ENCODE data around the gene GNA15.

Gene GNA15

DNA sequence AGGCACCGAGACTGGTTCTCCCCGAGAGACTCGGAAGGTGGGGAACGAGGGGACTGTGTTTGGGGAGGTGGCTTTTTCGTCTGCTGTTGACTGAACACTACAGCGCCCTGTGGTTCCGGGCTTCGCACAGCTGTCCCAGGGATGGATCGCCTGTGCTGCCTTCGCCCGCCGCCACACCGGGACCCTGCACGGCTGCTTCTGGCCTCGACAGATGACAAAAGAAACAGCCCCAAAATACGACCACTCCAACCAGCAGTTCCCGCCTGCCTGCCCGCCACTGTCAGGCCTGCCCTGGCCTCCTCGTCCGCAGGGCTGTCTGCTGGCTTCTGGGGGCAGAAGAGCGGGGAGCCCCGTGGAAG, 13.3 kb upstream of the GNA15 start:
- no peak for DNase-seq

DNA sequence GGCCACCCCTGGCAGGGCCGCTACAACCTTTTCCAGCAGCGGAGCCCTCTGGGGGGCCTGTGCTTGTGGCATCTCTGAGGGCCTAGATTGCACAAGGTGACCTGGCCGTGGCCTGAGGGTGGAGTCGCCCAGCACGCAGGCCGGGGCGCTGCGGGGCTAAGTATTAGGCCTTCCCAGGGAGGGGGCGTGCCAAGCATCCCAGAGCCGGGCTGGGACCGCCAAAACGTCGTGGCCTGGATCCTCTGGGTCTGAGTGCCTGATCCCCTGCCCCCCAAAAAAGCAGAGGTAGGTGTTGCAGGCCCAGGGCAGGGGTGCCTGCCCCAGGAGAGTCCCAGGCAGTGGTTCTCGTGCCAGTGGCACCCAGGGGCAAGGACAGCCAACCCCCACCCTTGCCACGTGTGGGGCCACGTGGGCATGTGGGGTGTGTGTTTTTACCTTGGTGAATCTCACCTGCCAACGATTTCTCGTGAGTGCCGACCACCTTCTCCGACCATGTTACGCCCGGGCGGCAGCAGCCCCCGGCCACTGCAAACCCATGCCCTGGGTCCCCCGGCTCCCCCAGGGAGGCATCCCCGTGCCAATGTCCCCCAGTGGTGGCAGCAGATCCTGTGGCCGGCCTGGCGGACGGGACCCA, 12.6 kb upstream of the GNA15 start:
- no peak for DNase-seq

DNA sequence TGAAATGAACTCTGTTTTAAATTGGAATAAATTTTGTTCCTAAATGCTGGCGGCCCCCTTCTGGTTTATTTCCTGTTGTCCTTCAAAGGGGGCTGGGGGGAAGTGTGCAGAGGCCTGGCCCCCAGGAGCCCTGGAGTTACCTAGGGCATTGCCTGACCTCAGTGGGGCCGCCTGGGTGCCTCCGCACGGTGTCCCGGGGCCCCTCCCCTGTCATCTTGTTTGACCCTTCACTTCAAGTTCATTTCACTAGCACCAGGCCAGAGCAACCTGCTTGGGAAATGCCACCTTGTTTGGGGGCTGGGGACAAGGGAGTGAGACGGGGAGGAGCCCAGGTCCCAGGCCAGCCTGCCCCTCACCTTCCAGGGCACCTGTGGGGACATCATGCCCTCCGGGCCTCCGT, 11.9 kb upstream of the GNA15 start:
- DNase-seq = no peak

DNA sequence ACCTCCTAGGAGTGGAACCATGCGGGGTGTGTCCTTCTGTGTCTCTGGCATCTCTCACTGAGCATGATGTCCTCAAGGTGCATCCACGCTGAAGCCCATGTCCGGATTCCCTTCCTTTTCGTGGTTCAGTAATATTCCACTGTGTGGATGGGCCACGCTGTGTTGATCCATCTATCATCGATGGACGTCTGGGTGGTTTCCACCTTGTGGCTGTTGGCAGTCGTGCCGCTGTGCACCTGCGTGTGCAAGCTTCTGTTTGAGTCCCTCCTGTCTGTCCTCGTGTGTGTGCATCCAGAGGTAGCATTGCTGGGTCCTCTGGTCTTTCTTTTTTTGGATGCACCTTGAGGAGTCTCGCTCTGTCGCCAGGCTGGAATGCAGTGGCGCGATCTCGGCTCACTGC, 11.2 kb upstream of the GNA15 start:
- no peak for DNase-seq

DNA sequence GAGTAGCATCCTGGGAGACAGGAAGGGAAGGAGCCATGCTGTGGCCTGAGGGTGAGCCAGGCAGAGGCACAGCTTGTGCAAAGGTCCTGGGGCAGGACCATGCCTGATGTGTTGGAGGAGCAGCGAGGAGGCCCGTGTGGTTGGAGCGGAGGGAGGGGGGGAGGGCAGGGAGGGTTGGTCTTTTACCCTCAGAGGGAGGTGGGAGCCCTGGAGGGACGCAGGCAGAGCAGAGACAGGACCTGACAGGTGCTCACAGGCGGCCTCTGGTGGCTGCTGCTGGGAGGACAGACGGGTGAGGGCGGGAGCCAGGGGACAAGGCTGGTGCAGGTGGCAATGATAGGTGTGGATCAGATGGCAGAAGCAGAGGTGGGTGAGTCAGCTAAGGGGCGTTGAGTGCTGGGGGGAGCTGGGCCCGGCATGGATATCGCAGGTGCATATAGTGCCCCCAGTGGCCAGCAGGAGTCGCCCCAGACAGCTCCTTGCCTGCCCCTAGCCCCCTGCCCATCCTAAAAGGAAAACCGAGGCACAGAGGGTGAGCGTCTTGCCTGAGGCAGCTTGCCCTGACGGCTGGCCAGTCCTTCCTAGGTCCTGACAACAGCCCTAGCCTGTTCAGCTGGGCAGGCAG, 9.8 kb upstream of the GNA15 start:
- peak; percentile 90 for DNase-seq

DNA sequence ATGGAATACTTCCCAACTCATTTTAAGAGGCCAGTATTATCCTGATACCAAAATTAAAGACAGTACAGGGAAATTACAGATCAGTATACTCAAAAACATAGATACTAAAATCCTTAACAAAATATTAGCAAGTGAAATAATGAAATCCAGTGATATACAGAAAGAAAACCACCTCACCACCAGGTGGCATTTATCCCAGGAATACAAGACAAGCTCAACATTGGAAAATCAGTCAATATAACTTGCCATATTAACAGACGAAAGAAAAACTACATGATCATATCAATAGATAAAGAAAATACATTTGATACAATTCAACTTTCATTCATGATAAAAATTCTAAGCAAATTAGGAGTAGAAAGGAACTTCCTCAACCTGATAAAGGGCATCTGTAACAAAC, 6.7 kb upstream of the GNA15 start:
- DNase-seq = no peak

DNA sequence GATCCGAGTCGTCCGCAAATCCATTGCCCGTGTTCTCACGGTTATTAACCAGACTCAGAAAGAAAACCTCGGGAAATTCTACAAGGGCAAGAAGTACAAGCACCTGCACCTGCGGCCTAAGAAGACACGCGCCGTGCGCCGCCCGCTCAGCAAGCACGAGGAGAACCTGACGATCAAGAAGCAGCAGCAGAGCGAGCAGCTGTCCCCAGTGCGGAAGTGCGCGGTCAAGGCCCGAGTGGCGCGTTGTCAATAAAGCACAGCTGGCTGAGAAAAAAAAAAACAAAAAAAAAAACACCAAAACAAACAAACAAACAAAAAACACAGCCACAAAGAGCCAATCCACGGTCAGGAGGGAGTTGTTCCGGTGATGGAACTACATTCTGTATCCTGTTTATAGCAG, 4.7 kb upstream of the GNA15 start:
- DNase-seq = no peak

DNA sequence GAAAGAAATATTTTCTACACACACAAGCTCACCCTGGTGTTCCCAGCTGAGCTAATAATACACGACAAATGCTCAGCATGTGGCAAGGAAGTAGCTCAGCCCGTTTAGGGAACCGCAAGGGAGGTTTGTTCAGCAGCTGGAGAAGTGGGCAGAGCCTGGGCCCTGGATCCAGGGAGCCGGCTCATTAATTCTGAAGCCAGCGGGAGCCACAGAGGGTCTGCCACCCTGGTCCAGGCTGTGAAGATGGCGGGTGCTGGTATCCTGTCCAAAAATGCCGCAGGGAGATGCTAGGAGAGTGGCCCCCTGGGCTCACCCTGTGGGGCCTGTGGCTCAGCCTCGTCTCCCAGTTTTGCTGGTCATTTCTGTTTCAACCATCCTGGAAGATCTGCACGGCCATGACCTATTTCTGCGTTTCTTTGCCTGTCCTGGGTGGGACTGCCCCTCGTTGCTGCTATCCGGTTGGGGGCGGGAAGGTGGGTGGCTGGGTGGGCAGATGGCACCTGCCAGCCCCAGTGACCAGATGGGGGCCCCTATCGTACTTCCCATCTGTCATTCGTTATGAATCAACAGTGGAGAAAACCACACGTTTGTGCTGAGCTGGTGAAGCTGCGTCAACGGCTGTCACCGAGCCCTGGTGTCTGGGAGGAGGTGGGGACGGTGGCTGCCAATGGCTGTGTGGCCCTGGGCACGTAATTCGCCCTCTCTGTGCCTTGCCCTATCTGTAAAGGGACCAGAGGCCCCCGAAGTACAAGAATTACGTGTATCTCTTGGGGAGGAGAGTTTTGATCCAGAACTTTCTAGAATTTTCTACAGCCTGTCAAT, 2.7 kb upstream of the GNA15 start:
- peak; percentile 83 for DNase-seq

DNA sequence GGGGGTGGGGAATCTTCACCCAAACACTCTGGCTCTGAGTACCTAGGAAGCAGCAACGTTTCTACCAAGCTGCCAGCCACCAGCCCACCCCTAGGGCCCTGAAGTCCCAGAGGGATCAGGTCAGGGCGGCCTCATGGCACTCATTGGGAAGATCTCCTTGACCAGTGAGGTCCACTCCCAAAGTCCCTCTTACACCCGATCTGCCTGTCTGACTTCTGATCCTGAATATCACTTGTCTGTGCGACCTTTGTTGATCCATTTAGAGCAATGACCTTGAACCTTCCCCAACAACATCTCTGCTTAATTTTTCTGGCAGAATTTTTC, 2.1 kb upstream of the GNA15 start:
- no peak for DNase-seq

DNA sequence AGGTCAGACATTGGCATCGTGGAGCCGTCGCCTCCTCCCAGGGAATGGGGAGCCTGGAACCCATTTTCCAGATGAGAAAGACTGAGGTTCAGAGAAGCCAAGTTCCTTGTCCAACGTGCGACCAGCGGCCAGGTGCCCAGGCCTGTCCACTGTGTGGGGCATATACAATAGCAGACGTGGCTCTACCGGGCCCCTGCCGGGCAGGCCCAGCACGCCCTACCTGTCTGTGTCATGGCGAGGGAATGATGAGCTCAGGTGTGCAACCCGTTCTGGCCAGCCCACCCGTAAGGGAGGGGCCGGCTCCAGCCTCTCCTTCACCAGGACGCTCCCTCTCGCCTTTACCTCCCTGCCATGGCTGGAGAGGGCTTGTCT, 837 bp downstream of the GNA15 start:
- no peak for DNase-seq

DNA sequence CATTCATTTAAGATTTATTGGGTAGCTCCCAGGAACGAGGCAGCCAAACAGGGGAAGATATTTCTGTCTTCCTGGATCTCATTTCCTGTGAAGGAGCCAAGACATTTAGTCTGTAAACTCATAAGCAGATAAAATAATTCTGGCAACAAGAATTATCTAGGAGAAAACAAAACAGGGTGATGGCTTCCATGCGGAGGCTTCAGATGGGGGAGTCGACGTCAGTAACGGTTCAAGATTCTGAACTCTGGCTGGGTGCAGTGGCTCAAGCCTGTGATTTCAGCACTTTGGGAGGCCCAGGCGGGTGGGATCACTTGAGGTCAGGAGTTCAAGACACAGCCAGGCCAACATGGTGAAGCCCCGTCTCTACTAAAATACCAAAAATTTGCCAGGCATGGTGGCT, 1.3 kb downstream of the GNA15 start:
- DNase-seq = no peak

DNA sequence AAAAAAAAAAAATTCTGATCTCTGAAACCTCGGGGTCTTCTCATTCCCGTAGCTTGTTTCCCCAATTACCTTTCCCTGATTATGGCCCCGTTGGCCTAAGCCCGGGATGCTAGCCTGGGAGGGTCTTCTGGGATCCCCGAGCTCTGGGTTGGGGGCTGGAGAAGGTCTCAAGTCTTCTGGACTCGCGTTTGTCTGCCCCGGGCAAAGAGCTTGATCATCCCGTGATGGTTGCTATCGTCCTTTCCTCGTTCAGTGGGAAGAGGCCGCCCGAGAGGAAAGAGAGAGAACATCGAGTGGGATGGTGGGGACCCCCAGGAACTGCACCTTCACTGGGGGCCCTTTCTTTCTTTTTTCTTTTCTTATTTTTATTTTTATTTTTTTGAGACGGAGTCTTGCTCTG, 2.4 kb downstream of the GNA15 start:
- DNase-seq = no peak

DNA sequence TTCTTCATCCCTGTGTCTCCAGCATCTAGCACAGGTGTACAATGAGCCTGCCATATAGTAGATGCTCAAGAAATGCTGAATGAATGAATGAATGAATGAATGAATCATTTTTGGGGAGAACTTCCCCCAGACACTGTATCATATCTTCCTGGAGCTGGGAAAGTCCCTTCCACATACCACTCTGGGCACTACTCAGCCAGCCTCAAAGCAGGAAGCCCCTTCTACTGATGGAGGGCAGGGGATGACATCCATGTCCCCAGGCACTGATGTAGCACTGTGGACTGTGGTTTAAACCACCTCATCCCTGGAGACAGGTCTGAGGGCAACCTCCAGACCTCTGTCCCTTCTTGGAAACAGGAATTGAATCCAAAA, 4.8 kb downstream of the GNA15 start:
- no peak for DNase-seq

DNA sequence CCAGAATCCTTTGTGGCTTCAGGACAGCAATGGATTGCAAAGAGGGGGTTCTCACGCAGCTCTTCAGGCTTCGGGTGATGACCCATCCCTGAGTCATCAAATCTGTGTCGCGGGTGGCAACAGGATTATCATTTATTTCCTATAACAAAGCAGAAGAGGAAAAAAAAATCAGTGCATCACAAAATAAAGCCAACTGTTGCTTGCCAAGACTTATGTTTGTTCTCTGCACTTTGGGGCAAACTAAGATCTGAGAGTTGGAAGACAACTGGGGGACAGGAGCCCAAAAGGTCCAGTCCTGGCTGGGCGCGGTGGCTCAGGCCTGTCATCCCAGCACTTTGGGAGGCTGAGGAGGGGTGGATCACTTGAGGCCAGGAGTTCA, 6.4 kb downstream of the GNA15 start:
- DNase-seq = no peak

DNA sequence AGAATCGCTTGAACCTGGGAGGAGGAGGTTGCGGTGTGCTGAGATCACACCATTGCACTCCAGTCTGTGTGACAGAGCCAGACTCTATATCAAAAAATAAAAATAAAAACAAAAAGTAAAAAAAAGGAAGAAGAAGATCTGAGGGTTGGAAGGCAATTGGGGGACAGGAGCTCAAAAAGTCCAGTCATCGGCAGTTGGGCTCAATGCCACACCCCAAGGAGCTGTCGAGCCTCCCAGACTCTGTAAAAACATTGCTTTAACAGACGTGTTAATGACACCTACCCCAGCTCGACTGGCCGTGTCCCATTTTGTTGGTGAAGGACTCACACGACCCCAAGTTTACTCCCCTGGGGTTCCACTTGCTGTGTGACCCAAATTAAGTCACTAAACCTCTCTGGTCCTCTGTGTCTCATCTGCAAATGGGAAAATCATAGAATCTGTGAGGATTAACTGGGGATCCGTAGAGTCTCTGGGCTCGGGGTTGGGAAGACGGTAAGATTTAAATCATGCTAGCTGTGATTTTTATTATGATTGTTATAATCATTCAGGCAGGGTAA, 7.0 kb downstream of the GNA15 start:
- DNase-seq = no peak

DNA sequence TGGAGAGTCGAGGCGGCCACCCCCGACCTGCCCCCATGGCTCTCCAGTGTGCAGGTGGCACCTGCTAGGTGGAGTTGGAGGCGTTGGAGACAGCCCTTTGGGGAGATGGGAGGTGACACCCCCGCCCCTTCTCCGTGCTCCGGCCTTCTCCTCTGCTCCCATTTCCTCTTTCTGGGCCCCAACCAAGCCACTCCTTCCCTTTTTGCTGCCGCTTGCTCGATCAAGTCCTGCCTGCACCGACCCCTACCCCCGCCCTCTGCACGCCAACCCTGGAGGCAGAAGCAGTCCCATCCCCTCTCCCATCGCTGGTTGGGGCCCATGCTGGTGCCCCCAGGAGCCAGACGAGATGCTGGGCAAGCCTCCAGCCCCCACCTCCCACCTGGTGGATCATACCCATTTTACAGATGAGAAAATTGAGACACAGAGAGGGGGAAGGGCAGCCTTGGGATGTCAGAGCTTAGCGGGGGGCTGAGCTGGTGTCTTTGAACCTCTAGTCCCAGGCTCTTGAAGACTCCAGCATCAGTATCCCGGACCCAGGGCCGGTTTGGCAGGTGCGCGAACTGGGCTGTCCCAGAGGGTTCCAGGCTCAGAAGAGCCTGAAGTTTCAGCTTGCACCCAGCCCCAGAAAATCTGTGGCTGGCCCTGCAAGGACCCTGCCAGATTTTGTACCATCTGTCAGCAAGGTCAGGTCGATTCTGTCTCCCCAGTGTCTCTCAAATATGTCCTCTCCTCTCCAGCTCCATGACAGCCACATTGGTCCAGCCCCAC, 10.3 kb downstream of the GNA15 start:
- no peak for DNase-seq

DNA sequence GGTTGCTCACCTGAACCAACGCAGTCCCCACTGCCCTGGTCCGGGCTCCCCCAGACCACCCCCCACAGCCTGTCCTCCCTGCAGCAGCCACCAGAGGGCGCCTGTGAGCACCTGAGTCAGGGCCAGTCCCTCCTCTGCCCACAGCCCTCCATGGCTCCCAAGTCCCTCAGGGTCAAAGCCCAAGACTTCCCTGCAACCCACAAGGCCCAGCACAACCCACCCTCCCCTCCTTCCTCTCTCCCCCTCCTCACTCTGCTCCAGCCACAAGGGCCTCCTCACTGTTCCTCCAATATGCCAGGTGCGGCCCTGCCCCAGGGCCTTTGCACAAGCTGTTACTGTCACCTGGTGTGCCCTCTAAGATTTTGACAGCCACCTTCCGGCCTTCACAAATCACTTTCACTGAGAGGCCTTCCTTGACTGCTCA, 10.9 kb downstream of the GNA15 start:
- DNase-seq = peak; percentile 92

DNA sequence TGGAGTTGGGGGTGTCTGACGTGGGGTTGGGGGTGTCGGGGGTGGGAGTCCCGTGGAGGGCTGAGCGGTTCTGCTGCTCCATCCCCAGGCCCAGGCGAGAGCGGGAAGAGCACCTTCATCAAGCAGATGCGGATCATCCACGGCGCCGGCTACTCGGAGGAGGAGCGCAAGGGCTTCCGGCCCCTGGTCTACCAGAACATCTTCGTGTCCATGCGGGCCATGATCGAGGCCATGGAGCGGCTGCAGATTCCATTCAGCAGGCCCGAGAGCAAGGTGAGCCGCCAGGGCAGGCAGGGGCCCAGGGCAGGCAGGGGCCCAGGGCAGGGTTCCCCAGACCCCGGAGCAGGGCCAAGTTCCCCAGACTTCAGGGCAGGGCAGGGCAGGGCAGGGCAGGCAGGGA, 12.7 kb downstream of the GNA15 start:
- DNase-seq = no peak

DNA sequence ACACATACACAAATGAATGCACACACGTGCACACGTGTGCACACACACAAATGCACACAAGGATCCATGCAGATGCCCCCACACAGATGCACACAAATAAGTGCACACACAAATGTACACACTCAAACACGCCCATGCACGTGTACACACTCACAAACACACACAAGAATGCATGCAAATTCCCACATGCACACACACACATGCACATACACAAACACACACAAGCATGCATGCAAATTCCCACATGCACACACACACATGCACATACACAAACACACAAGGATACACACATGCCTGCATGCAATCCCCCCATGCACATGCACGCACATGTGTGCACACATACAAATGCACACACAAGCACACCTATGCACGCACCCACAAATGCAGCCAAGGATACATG, 13.3 kb downstream of the GNA15 start:
- DNase-seq = no peak

DNA sequence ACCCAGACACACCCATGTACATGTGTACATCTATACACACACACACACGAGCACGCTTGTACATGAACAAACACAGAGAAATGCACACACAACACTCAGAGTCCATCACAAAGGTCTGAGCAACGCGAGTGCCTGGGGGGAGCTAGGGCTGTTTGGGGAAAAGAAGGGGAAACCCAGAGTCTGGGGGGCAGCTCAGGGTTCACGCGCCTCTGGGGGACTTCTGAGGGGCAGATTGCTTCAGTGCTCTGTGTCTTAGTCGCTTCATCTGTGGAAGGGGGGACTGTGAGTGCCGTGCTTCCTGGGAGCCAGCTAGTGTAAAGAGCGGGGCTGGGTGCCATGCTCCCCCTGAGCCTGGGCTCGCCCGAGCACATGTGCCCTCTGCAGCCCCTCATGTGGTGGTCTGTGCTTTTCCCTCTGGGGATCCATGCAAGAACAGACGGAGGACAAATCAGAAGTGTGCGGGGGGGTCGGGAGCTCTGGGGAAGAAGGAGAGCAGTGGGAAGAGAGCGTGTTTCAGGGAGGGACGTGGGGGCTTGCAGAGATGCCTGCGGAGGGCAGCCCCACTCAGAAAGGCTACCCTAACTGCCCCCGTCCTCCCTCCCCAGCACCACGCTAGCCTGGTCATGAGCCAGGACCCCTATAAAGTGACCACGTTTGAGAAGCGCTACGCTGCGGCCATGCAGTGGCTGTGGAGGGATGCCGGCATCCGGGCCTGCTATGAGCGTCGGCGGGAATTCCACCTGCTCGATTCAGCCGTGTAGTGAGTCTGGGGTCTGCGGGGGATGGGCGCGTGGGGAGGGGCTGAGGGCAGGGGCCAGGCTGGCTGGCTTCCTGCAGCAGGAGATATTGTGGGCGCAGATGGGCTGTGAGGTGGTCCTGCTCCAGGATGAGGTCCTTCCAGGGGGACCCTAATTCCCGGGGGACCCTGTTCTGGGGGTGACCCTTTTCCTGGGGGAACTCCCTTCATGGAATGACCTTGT, 14.0 kb downstream of the GNA15 start:
- no peak for DNase-seq

DNA sequence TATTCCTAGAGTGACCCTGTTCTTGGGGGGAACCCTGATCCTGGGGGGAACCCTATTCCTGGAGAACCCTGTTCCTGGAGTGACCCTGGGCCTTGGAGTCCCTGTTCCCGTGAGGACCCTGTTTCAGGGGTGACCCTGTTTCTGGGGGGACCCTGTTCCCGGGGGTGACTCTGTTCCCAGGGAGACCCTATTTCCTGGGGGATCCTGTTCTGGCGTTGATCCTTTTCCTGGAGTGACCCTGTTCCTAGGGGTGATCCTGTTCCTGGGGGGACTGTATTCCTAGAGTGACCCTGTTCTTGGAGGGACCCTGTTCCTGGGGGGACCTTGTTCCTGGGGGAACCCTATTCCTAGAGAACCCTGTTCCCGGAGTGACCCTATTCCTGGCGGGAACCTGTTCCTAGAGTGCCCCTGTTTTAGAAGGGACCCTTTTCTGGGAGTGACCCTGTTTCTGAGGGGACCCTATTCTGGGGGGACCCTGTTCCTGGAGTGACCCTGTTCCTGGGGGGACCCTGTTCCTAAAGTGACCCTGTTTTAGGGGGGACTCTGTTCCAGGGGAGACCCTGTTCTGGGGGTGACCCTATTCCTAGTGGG, 15.0 kb downstream of the GNA15 start:
- no peak for DNase-seq
